B cell (primary cell): ENCODE data around the gene AHRR. TPM values are rescaled to one million over a fixed set of nuclear protein-coding genes. Genes with fewer than 3 reads are reported as not detected.

Source experiments
- ATAC-seq: fragments of 200-7000 bp; cut with Tn5 transposase; one replicate; pipeline ENCODE4 v1.10.0; 2021; ENCODE audit warnings: low read depth, mild to moderate bottlenecking, moderate number of reproducible peaks, moderate library complexity
- CTCF ChIA-PET: fragments of 350-600 bp; sonication (Branson Sonifier 250); formaldehyde crosslinking; loops from one replicate; lab custom pipeline; 2021; ENCODE audit warnings: antibody characterized with exemption, inconsistent platforms; lab: Charles Lee
- POLR2A ChIA-PET: fragments of 350-600 bp; sonication (Branson Sonifier 250); formaldehyde crosslinking; loops from one replicate; lab custom pipeline; 2021; ENCODE audit warnings: antibody characterized with exemption; lab: Charles Lee
- DNase-seq: peaks from one replicate; pipeline ENCODE4 v3.0.0; 2013
- H2AFZ ChIP-seq: 2 replicates; pipeline ENCODE4 v1.6.1; 2012; ENCODE audit warnings: mild to moderate bottlenecking, low read depth, low read length; ENCODE audit not compliant: insufficient read depth, poor library complexity, severe bottlenecking
- H3K27ac ChIP-seq, 2 donors: 1 replicate in 1 of 2; 2 replicates in 1 of 2; pipeline ENCODE4 v1.5.1; 2012 to 2013; ENCODE audit warnings: low read length in 2 of 2, mild to moderate bottlenecking in 2 of 2, moderate library complexity in 1 of 2
- H3K27me3 ChIP-seq, 4 experiments: fragments of 200-600 bp in 1 of 4; sonication (generic) in 1 of 4; replicated peaks in 1 of 4; 1 replicate in 2 of 4; 2 replicates in 2 of 4; pipeline versions ENCODE4 v1.6.1 to v1.7.0; 2013 to 2016; ENCODE audit warnings: low read length in 3 of 4, mild to moderate bottlenecking in 2 of 4, mixed read lengths in 1 of 4, moderate library complexity in 1 of 4; ENCODE audit not compliant: insufficient read depth in 4 of 4, control insufficient read depth in 3 of 4; ENCODE audit errors: control extremely low read depth in 1 of 4
- H3K36me3 ChIP-seq, 2 experiments: replicated peaks in 1 of 2; 1 replicate in 1 of 2; 2 replicates in 1 of 2; pipeline versions ENCODE4 v1.6.1 to v1.7.1; 2013; ENCODE audit warnings: low read length in 1 of 2; ENCODE audit not compliant: insufficient read depth in 2 of 2, control insufficient read depth in 1 of 2; ENCODE audit errors: control extremely low read depth in 1 of 2, extremely low read depth in 1 of 2
- H3K4me1 ChIP-seq, 2 donors: fragments of 200-600 bp in 1 of 2; sonication (generic) in 1 of 2; 1 replicate in 1 of 2; 2 replicates in 1 of 2; pipeline versions ENCODE4 v1.5.1 to v1.6.1; 2013 to 2017; ENCODE audit warnings: low read length in 2 of 2; ENCODE audit not compliant: control insufficient read depth in 2 of 2, insufficient read depth in 2 of 2
- H3K4me2 ChIP-seq: replicated peaks from 2 replicates; pipeline ENCODE3; 2012; ENCODE audit warnings: mild to moderate bottlenecking, low read depth, low read length; ENCODE audit not compliant: poor library complexity, severe bottlenecking
- H3K4me3 ChIP-seq, 5 experiments: fragments of 200-600 bp in 1 of 5; sonication (generic) in 1 of 5; 1 replicate in 3 of 5; 2 replicates in 2 of 5; pipeline versions ENCODE4 v1.5.1 to v1.7.0; 2011 to 2016; ENCODE audit warnings: low read length in 4 of 5, mild to moderate bottlenecking in 4 of 5, low read depth in 2 of 5, control low read depth in 1 of 5, moderate library complexity in 1 of 5; ENCODE audit not compliant: insufficient read depth in 1 of 5; ENCODE audit errors: control extremely low read depth in 1 of 5, extremely low read depth in 1 of 5
- H3K79me2 ChIP-seq: fragments of 200-600 bp; sonication (generic); one replicate; pipeline ENCODE4 v1.6.0; 2016; ENCODE audit warnings: low read length; ENCODE audit not compliant: control insufficient read depth, insufficient read depth
- H3K9ac ChIP-seq: fragments of 200-600 bp; sonication (generic); 2 replicates; pipeline ENCODE4 v1.6.1; 2017; ENCODE audit warnings: mild to moderate bottlenecking, low read length, moderate library complexity
- H3K9me3 ChIP-seq, 3 donors: one replicate each; pipeline versions ENCODE4 v1.6.1 to v1.7.1; 2013; ENCODE audit warnings: low read length in 2 of 3; ENCODE audit not compliant: control insufficient read depth in 2 of 3, insufficient read depth in 1 of 3; ENCODE audit errors: control extremely low read depth in 1 of 3
- H4K20me1 ChIP-seq: 2 replicates; pipeline ENCODE4 v1.6.0; 2012; ENCODE audit warnings: mild to moderate bottlenecking, low read length; ENCODE audit not compliant: insufficient read depth, control insufficient read depth, poor library complexity, severe bottlenecking
- H3K27ac Mint-ChIP-seq: one replicate; pipeline ENCODE4 v1.8.0; 2021; ENCODE audit warnings: mixed read lengths
- H3K27me3 Mint-ChIP-seq: one replicate; pipeline ENCODE4 v1.8.0; 2021; ENCODE audit warnings: mixed read lengths
- H3K4me1 Mint-ChIP-seq: one replicate; pipeline ENCODE4 v1.8.0; 2021; ENCODE audit warnings: mixed read lengths
- H3K4me3 Mint-ChIP-seq: one replicate; pipeline ENCODE4 v1.8.0; 2021; ENCODE audit warnings: mixed read lengths
- H3K9me3 Mint-ChIP-seq: one replicate; pipeline ENCODE4 v1.8.0; 2022; ENCODE audit warnings: mixed read lengths; ENCODE audit not compliant: insufficient read depth
- CTCF ChIP-seq: fragments of 200-600 bp; IDR thresholded peaks from one replicate; pipeline ENCODE4 v1.8.0; 2022; ENCODE audit warnings: antibody characterized with exemption, mild to moderate bottlenecking
- EZH2 ChIP-seq: IDR thresholded peaks from 2 replicates; pipeline ENCODE4 v1.6.1; 2012; ENCODE audit warnings: borderline replicate concordance, low read depth, mild to moderate bottlenecking, moderate library complexity, low read length; ENCODE audit not compliant: insufficient read depth, poor library complexity, severe bottlenecking
- WGBS: methylation state at CpG from one replicate; pipeline ENCODE4 v1.1.5; 2013; ENCODE audit warnings: missing lambda C conversion rate; ENCODE audit not compliant: insufficient coverage; 5-methylcytosine and 5-hydroxymethylcytosine counted together
- intact Hi-C: fragments of 100-400 bp; cut with micrococcal nuclease; formaldehyde crosslinking; loops from one replicate; pipeline ENCODE4 v1.10.0; 2022
- polyA plus RNA-seq: library from polyadenylated mRNA; depleted of rRNA; stranded (reverse); fragments of >200 nt; gene quantifications from 2 replicates; pipeline ENCODE4 v1.2.3, GENCODE V29; 2012
- total RNA-seq, 2 donors: library from RNA; stranded (reverse); fragments of 120-200 nt in 1 of 2; gene quantifications; 1 replicate in 1 of 2; 2 replicates in 1 of 2; pipeline versions ENCODE4 v1.2.3 to v1.2.4, GENCODE V29; 2013 to 2022

AHRR gene
- total and polyA plus RNA-seq, 2 donors (not counting 1 experiment from before 2014, with no cell fraction given), result 0.13 to 1.7 TPM

GRCh38 chr5:360257-361027 is 38.9 kb downstream of the AHRR start:
- intact Hi-C loops, result no loop called here
- Histone ChIP-seq H3K4me1 (no peaks in the 10 kb centered on the region), H4K20me1 (no peaks in the 10 kb centered on the region), H3K4me2 (no peak overlapping the region), H2AFZ (no peak overlapping the region), H3K27me3 (peaks cover 0 to 4% (median 0%) of the 10 kb centered on the region in 4 experiments), H3K79me2 (no peaks in the 10 kb centered on the region), H3K9me3 (peaks cover 0 to 3% (median 2%) of the 10 kb centered on the region in 3 donors), H3K27ac (no peak overlapping the region), H3K9ac (no peak overlapping the region), H3K4me3 (no peak overlapping the region), H3K36me3 (no peaks in the 10 kb centered on the region)
- H3K9me3 Mint-ChIP-seq, result peaks cover 2% of the 10 kb centered on the region
- WGBS, result 82% methylated on average over 7 of the region's 14 CpGs
- no peaks in the 10 kb centered on the region for H3K4me1 Mint-ChIP-seq
- TF ChIP-seq EZH2 (no peak), CTCF (no peak)
- ChIA-PET POLR2A (no interaction called here), CTCF (no interaction called here)
- ATAC-seq (no peak), DNase-seq (no peak)
- no peak overlapping the region for H3K27ac Mint-ChIP-seq
- no peaks in the 10 kb centered on the region for H3K27me3 Mint-ChIP-seq
- H3K4me3 Mint-ChIP-seq, result no peak overlapping the region

- Histone ChIP-seq H3K27ac (no peak overlapping the region), H3K9me3 (peaks cover 2 to 8% (median 3%) of the 10 kb centered on the region in 3 donors), H3K79me2 (no peaks in the 10 kb centered on the region), H4K20me1 (no peaks in the 10 kb centered on the region), H3K9ac (no peak overlapping the region), H2AFZ (no peak overlapping the region), H3K27me3 (peaks cover 0 to 4% (median 1%) of the 10 kb centered on the region in 4 experiments), H3K36me3 (no peaks in the 10 kb centered on the region), H3K4me3 (no peak overlapping the region), H3K4me2 (no peak overlapping the region), H3K4me1 (no peaks in the 10 kb centered on the region)
- CTCF ChIA-PET, result interaction anchor here (0.6 kb wide), 1 partner anchor 140 kb away, joined by 3 read pairs; no protein-coding TSS in a partner anchor
- no peak for TF ChIP-seq CTCF
- no peak for TF ChIP-seq EZH2
- H3K27me3 Mint-ChIP-seq, result peaks cover 4% of the 10 kb centered on the region
- no peak overlapping the region for H3K4me3 Mint-ChIP-seq
- intact Hi-C loops, result no loop called here
- peaks cover 4% of the 10 kb centered on the region for H3K4me1 Mint-ChIP-seq
- H3K27ac Mint-ChIP-seq, result no peak overlapping the region
- 96% methylated on average over 4 of the region's 4 CpGs for WGBS
- POLR2A ChIA-PET, result no interaction called here
- ATAC-seq, result no peak
- H3K9me3 Mint-ChIP-seq, result peaks cover 2% of the 10 kb centered on the region
- no peak for DNase-seq
Observed at GRCh38 chr5:362189-362588, 40.7 kb downstream of the AHRR start.
